ENCODE data around the gene PRKCQ.
A peak's percentile ranks its signal among the peaks of the same experiment; 100 is the strongest.
"Not testable (repeated sequence)": the region's sequence is repeated elsewhere in the genome, so short reads cannot be mapped to it uniquely, and the experiment has no call there.

Gene PRKCQ

DNA sequence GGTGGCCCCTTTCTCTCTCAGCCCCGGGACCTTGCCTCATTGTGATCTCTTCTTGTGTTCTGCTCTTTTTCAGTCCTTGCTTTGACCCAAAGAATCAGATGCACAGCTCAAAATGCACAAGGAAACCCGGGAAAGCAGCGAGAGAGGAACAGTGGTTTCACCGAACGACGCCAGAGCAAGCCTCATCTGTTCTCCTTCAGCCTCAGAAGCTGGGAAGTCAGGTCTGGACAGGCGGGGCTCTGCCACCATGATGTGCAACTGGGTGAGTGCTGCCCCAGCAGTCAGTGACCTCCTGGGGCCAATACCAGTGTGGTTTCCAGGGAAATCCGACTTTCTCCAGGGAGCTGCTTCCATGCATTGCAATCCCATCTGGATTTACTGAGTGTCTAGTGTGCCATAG is 133.4 kb downstream of the PRKCQ start:
- H3K4me3 ChIP-seq (ENCODE audit: low read depth, low read length) = no peak overlapping the region
- DNase-seq (ENCODE audit: low read depth, low spot score) = no peak
- TF ChIP-seq, protein P1, sequence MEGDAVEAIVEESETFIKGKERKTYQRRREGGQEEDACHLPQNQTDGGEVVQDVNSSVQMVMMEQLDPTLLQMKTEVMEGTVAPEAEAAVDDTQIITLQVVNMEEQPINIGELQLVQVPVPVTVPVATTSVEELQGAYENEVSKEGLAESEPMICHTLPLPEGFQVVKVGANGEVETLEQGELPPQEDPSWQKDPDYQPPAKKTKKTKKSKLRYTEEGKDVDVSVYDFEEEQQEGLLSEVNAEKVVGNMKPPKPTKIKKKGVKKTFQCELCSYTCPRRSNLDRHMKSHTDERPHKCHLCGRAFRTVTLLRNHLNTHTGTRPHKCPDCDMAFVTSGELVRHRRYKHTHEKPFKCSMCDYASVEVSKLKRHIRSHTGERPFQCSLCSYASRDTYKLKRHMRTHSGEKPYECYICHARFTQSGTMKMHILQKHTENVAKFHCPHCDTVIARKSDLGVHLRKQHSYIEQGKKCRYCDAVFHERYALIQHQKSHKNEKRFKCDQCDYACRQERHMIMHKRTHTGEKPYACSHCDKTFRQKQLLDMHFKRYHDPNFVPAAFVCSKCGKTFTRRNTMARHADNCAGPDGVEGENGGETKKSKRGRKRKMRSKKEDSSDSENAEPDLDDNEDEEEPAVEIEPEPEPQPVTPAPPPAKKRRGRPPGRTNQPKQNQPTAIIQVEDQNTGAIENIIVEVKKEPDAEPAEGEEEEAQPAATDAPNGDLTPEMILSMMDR (IDR thresholded peaks at IDR 0.05; ENCODE audit: low read depth, low read length) = no peak
- in situ Hi-C loops (cut with HindIII; ENCODE audit: low sequenced_read_pairs) = no loop called here

DNA sequence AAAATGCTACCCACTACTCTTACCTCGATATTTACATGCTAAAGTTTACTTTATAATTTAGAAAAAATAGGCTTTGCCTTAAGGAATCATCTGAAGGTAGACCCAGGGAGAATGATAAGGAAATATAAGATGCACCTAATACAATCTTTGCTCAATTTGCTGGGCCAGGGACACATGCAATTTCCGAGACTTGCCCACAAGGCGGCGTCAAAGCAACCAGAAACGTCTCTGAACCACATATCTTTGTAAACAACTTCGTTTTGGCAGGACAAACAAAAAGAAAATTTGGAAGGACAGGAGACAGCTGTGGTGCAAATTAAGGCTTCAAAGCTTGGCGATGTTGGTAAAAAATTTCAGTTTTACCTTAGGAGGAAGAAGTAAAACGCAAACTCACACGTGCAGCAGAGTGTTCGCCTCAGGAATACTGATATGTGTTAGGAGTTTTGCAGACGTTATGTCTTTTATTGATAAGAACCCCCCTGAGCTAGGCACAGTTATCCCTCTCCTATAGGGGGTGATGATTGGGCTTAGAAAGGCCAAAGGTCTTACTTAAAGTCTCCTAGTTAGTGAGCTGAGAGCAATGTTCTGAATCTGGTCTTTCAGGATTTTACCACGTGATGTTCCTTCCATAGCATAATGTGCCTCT is 134.3 kb downstream of the PRKCQ start:
- in situ Hi-C loops (cut with HindIII; ENCODE audit: low sequenced_read_pairs) = no loop called here
- DNase-seq (ENCODE audit: low read depth, low spot score) = peak; percentile 21
- TF ChIP-seq, protein P1 (IDR thresholded peaks at IDR 0.05; ENCODE audit: low read depth, low read length) = peak; percentile 67
- no peak overlapping the region for H3K4me3 ChIP-seq (ENCODE audit: low read depth, low read length)

DNA sequence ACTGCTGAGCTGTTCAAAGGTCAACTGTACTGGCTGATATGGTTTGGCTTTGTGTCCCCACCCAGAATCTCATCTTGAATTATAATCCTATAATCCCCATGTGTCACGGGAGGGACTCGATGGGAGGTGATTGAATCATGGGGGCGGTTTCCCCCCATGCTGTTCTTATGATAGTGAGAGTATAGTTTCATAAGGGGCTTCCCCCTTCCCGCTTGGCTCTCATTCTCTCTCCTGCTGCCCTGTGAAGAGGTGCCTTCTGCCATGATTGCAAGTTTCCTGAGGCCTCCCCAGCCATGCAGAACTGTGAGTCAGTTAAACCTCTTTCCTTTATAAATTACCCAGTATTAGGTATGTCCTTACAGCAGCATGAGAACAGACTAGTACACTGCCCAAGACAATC is 140.2 kb downstream of the PRKCQ start:
- H3K4me3 ChIP-seq (ENCODE audit: low read depth, low read length); DNase-seq (ENCODE audit: low read depth, low spot score); in situ Hi-C loops (cut with HindIII; ENCODE audit: low sequenced_read_pairs): not testable (repeated sequence)

DNA sequence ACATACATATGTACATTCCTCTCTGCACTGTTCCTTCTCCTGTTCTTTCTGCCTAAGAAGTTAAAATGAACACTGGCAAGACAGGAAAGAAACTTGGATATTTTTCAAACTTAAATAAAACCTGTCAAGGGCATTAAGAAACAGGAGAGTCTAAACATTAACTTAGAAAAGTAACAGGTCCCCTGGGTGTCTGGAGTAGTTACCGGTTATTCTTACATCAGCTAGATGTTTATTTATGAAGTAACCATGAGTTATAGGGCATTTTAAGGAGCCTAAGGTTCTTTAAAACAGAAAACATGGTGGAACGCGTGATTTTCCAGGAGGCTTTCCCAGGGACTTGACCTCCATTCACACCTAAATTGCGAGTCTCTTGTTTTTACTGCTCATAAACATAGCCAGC is 148.2 kb downstream of the PRKCQ start:
- in situ Hi-C loops (cut with HindIII; ENCODE audit: low sequenced_read_pairs) = no loop called here
- DNase-seq (ENCODE audit: low read depth, low spot score) = no peak
- no peak overlapping the region for H3K4me3 ChIP-seq (ENCODE audit: low read depth, low read length)
- TF ChIP-seq, protein P1 (IDR thresholded peaks at IDR 0.05; ENCODE audit: low read depth, low read length) = no peak

DNA sequence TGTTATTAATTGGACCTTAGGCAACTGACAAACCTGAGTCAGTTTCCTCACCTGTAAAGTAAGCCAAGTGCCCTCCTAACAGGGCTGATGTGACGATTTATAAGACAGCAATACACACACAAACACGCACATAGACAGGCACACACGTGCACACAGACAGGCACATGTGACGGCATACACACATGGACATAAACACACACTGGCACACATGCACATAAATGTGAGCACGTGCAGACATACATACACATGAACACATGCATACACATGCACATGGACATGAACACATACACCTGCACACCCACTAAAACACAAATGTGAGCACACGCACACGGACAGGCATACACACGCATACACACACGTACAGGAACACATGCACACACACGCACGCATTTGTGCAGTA is 148.9 kb downstream of the PRKCQ start:
- H3K4me3 ChIP-seq (ENCODE audit: low read depth, low read length) = no peak overlapping the region
- TF ChIP-seq, protein P1 (IDR thresholded peaks at IDR 0.05; ENCODE audit: low read depth, low read length) = no peak

DNA sequence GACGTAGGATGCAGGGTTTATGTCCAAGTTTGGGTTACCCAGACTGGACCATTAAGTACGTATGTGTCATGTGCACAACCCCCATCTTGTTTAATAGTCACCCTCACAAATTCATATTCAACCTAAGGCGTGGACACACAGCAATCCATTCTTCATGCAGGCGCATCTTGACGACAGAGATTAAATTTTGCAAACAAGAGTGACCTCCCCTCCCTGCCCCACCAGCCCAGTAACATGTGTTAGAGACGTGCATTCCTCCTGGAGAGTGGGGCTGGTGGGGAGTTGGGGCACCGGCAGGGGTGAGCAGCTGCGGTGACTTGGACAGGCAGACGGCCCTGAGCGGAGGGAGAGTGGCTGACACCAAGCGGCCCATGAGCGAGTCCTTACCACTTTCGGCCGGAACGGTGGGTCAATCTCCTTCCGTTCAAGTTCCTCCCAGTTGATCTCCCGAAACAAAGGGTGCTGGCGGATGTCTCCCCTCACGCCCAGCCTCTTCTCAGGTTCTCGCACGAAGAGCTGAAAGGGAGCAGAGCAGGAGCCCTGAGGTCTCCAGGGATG is 149.6 kb downstream of the PRKCQ start:
- in situ Hi-C loops (cut with HindIII; ENCODE audit: low sequenced_read_pairs) = no loop called here
- H3K4me3 ChIP-seq (ENCODE audit: low read depth, low read length) = no peak overlapping the region
- no peak for DNase-seq (ENCODE audit: low read depth, low spot score)
- TF ChIP-seq, protein P1 (IDR thresholded peaks at IDR 0.05; ENCODE audit: low read depth, low read length) = no peak

More for the DNA sequence above, 148.9 kb downstream of the PRKCQ start:
- DNase-seq (ENCODE audit: low read depth, low spot score) = no peak
- in situ Hi-C loops (cut with HindIII; ENCODE audit: low sequenced_read_pairs) = no loop called here

DNA sequence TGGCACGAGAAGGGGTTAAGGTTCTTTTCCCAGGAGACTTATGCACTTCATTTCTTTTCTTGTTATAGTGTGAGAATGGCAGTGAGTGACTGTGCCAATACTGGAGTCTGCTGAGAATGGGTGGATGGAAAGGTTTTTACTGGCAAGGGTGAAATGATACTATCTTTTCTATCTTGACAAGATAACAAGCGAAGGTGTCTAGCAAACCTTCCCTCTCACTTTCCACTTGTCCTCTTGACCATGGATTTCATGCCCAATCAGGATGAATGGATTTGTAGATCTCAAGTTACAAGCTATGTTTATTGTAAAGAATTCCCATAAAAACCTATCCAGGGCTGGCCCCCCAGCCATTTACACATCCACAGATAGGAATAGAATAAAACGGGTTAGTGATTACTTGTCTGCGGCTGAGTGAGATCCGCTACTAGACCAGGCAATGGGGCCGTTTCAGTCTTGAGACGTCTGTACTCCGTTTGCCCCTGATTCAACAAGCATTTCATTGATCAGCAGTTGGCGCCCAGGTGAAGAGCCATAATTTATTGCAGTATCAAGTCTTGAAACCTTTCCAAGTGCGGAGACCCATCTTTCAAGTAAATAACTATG is 152.6 kb downstream of the PRKCQ start:
- H3K4me3 ChIP-seq (ENCODE audit: low read depth, low read length) = no peak overlapping the region
- in situ Hi-C loops (cut with HindIII; ENCODE audit: low sequenced_read_pairs) = no loop called here
- no peak for DNase-seq (ENCODE audit: low read depth, low spot score)
- TF ChIP-seq, protein P1 (IDR thresholded peaks at IDR 0.05; ENCODE audit: low read depth, low read length) = no peak
